Epithelial cell of proximal tubule (primary cell): ENCODE results near the gene RNF180. TPM values are rescaled to one million over a fixed set of nuclear protein-coding genes. Genes with fewer than 3 reads are reported as not detected.
A peak's percentile ranks its signal among the peaks of the same experiment; 100 is the strongest.

Source experiments
- DNase-seq: peaks from one replicate; pipeline ENCODE4 v3.0.0-alpha.2; 2011; ENCODE audit warnings: low read depth
- H3K4me3 ChIP-seq: 2 replicates; pipeline ENCODE4 v1.5.1; 2011; ENCODE audit warnings: low read depth, mild to moderate bottlenecking, low read length
- CTCF ChIP-seq: conservative IDR thresholded peaks from 2 replicates; pipeline ENCODE4 v1.5.1; 2012; ENCODE audit warnings: low read depth, mild to moderate bottlenecking, low read length
- total RNA-seq: library from RNA; depleted of rRNA; stranded (reverse); fragments of >200 nt; gene quantifications from 2 replicates; pipeline ENCODE4 v1.2.3, GENCODE V29; 2015

RNF180 gene
- total RNA-seq, 1 donor from 2014 or later, result 4.6 TPM

- H3K4me3 ChIP-seq, result peak overlapping the region; percentile 18
- no peak for TF ChIP-seq CTCF
- no peak for DNase-seq
These were observed 15.2 kb downstream of the RNF180 start for GRCh38 chr5:64180661-64181343.

DNA sequence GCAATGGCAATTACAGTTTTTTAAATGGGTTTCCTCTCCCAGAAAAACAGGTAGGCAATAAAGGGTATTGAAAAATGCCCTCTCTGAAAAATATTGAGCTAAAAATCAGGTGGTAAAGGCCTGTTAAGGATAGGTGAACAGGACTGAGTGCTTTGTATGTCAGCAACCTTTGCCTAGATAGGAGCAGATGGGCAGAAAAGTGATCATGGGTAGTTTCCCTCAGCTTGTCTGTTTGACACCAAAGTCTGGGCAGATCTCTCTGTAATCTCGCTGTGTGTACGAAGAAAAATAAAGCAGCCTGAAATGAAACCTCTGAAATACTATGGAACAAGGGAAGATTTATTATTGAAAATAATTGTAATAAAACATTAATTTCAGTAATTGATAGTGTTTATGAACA is 15.8 kb downstream of the RNF180 start:
- no peak overlapping the region for H3K4me3 ChIP-seq
- TF ChIP-seq CTCF, result no peak
- no peak for DNase-seq

DNA sequence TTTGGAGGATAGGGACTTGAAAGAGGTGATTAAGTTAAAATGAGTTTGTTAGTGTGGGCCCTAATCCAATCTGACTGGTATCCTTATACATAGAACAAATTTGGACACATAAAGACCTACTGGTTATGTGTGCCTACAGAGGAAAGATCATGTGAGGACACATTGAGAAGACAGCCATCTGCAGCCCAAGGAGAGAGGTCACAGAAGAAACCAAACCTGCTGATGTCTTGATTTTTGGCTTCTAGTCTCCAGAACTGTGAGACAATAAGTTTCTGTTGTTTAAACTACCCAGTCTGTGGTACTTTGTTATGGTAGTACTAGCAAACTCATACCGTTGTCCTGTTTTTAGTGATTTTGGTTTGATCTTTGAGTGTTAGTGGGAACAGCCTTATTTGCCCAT is 18.3 kb downstream of the RNF180 start:
- TF ChIP-seq CTCF, result no peak
- no peak overlapping the region for H3K4me3 ChIP-seq
- no peak for DNase-seq

DNA sequence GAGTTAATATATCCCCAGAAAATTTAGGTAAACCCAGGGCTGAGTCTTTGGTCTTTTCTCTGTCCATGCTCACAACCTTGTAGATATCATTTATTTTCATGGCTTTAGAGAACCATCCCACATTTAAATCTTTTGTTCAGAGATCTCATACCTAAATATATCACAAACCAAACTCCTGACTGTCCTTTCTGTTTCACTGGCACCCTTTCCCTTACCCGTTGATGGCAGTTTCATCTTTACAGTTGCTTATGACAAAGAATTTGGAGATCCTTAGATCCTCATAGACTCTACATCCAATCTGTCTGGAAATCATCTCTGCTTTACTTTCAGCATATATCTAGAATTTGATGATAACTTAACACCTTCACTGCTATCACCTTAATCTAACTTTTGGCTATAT is 19.2 kb downstream of the RNF180 start:
- no peak overlapping the region for H3K4me3 ChIP-seq
- no peak for TF ChIP-seq CTCF
- no peak for DNase-seq

GRCh38 chr5:64188776-64189175 is 23.1 kb downstream of the RNF180 start:
- no peak for TF ChIP-seq CTCF
- DNase-seq, result no peak
- no peak overlapping the region for H3K4me3 ChIP-seq

DNA sequence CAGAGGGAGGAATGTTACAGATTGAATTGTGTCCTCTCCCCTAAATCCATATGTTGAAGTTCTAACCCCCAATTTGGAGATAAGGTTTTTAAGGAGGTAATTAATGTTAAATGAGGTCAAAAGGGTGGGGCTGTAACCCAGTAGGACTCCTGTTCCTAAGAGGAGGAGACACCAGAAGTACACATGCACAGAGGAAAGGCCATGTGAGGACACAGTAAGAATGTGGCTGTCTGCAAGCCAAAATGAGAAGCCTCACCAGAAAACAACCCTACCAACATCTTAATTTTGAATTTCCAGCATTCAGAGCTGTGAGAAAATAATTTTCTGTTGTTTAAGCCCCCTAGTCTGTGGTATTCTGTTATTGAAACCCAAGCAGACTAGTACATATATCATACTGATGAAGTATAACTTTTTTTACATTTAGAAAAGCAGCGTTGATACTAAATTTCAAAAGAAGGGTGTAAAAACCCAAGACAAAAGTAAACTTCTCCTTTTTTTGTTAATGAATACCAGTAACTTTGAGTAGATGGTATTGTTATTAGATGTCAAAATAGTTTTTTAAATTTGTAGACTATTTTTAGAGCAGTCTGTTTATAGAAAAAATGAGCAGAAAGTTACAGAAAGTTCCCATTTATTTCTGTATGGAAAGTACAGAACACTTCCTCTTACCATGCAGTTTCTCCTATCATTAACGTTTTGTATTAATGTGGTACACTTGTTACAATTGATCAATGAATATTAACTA is 25.1 kb downstream of the RNF180 start:
- no peak for TF ChIP-seq CTCF
- DNase-seq, result no peak
- no peak overlapping the region for H3K4me3 ChIP-seq
